ENCODE measurements around the gene MYF5.

DNA sequence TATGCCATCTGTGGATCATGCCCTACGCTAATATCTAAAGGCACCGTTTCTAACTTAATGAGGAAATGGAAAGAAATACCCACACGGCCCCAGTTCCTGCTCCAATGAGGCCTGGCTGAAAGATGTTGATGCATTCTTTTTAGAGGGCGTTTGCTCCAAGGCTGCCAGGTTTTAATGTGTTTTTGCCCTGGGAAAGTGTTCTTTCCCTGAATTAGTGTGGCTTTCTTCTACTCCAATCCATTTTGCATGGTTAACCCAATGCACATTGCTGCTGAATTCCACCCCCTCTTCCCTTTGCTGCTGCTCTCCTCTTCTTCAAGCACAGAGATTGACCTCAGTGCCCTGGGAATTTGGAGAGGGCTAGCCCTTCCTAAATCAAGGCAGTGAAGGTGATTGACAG lies 1.1 kb downstream of the MYF5 start:
- TF ChIP-seq, protein P1, sequence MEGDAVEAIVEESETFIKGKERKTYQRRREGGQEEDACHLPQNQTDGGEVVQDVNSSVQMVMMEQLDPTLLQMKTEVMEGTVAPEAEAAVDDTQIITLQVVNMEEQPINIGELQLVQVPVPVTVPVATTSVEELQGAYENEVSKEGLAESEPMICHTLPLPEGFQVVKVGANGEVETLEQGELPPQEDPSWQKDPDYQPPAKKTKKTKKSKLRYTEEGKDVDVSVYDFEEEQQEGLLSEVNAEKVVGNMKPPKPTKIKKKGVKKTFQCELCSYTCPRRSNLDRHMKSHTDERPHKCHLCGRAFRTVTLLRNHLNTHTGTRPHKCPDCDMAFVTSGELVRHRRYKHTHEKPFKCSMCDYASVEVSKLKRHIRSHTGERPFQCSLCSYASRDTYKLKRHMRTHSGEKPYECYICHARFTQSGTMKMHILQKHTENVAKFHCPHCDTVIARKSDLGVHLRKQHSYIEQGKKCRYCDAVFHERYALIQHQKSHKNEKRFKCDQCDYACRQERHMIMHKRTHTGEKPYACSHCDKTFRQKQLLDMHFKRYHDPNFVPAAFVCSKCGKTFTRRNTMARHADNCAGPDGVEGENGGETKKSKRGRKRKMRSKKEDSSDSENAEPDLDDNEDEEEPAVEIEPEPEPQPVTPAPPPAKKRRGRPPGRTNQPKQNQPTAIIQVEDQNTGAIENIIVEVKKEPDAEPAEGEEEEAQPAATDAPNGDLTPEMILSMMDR (IDR thresholded peaks at IDR 0.05; ENCODE audit: poor library complexity) = no peak
- TF ChIP-seq EZH2 (IDR thresholded peaks at IDR 0.05; ENCODE audit: borderline replicate concordance) (no peak), EZH2phosphoT487 (IDR thresholded peaks at IDR 0.05; ENCODE audit: low read depth, severe bottlenecking, unreplicated experiment) (no peak)
